Neural progenitor cell (in vitro differentiated cells): ENCODE measurements around the gene PLEKHM1.
"Not testable (repeated sequence)": the region's sequence is repeated elsewhere in the genome, so short reads cannot be mapped to it uniquely, and the experiment has no call there.

Source experiments
- CTCF ChIP-seq: fragments of 200-600 bp; sonication (generic); IDR thresholded peaks from 2 replicates; pipeline ENCODE4 v1.5.1; 2017; ENCODE audit warnings: antibody characterized with exemption, mild to moderate bottlenecking
- EZH2 ChIP-seq: fragments of 200-600 bp; sonication (generic); IDR thresholded peaks from 2 replicates; pipeline ENCODE4 v1.6.1; 2017; ENCODE audit warnings: antibody characterized with exemption, mild to moderate bottlenecking, moderate library complexity
- EZH2phosphoT487 ChIP-seq: fragments of 200-600 bp; sonication (generic); IDR thresholded peaks from 2 replicates; pipeline ENCODE4 v1.6.1; 2017; ENCODE audit warnings: antibody characterized with exemption

DNA sequence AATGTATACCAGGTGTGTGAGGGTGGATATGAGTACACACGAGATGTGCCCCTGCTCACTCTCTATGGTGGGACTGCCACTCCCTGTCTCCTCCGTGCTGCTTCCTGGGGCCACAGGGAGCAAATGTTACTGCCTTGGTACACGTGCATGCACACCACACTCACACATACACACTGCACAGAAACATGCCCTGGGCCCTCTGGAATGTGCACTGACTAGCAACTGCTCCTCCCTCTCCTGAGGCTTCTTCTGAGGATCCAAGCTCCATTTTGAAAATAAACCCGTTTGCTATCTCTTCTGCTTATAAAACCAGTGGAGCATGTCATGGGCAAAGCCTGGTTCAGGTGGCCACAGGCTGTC, 21.3 kb downstream of the PLEKHM1 start:
- not testable (repeated sequence) for TF ChIP-seq CTCF, EZH2, EZH2phosphoT487
